GM18867 (cell line): Measurements from ENCODE around the gene ITPRID2.
"Not testable (repeated sequence)": the region's sequence is repeated elsewhere in the genome, so short reads cannot be mapped to it uniquely, and the experiment has no call there.

Source experiments
- ATAC-seq: cut with Tn5 transposase; IDR thresholded peaks from one replicate; pipeline ENCODE4 v1.9.1; 2021; ENCODE audit warnings: mild to moderate bottlenecking, moderate library complexity; ENCODE audit not compliant: unreplicated experiment

Gene ITPRID2

DNA sequence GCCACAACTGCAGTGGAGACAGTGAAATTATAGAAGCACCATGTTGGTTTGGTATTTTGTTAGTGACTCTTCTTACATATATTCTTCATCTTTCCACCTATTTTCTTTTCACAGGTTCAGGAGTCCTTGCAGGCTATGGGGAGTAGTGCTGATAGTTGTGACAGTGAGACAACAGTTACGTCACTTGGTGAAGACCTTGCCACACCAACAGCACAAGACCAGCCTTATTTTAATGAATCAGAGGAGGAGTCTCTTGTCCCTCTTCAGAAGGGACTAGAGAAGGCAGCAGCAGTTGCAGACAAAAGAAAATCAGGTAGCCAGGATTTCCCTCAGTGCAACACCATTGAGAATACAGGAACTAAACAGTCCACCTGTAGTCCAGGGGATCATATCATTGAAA, 23.6 kb downstream of the ITPRID2 start:
- no peak for ATAC-seq

DNA sequence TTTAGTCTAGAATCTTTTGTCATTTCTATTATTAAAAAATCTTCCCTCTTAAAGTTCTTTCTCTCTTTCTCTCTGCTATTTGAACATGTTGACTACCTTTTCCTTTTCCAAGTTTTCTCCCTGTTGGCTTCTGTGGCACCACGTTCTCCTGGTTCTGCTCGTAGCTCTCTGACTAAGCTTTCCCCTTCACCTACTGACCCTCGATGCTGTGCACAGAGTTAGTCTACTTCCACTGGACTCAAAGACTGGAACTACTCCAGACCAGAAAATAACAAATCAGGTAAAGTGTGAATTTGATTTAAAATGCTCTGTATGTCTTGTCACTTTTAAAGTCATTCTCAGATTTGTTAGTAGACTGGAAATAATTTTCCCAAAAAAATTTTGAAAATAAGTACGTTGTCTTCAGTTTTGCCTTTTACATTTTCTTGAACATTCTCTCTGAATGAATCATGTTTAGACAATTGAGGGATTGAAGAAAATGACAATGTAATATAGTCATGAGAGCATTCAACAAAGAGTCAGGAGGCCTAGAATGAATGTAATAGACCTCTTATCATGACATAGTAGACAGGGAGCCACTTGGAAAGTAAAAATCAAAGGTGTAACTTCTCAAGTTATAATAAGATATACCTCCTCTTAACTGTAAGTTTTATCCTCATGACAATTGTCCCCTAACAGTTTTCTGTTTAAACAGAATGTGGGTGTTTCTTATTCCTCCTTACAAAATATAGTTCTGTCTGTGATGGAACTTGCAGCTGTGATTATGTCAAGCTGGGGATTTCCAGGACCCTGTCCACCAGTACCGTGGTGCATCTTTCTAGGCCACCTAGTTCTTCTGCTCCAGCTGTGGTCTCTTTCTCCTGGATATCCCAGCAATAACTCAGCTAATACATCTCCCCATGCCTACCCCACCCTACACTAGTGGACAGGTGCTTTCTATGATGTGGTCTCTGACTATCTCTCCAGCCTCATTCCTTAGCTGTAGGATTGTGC, 25.5 kb downstream of the ITPRID2 start:
- no peak for ATAC-seq

DNA sequence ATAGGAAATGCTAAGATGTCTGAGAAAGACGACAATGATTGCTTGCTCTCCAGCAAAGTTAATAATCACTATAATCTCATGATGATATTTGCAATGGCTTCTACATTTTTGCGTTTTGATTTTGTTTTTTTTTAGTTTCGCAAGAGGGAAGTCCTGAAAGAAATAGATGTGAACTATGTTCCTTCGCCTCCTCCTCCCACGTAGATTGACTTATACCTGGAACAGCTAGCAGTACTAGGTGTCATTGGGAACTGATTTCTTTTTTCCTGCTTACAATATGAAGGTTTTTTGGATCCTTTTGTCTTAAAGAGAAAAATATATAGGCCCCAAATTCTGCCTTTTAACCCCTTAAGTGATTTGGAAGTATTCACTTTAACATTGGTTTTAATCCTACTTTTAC, 26.7 kb downstream of the ITPRID2 start:
- no peak for ATAC-seq

DNA sequence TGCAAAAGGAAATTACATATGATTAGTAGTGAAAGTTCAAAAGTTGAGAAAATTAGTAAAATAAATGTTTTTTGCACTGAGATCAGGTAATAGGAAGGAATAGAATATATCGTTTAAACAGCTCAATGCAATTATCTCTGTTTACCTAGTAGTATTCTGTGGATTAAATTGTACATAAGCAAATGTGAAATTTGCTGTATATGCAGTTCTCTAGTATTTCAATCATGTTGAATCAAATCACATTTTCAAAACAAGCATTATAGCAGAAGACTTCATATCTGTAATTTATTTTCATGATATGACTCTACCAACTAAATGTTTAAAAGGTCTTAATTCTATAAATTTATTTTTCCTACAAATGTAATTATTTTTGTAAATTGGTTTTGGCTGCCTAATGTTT, 31.6 kb downstream of the ITPRID2 start:
- no peak for ATAC-seq

DNA sequence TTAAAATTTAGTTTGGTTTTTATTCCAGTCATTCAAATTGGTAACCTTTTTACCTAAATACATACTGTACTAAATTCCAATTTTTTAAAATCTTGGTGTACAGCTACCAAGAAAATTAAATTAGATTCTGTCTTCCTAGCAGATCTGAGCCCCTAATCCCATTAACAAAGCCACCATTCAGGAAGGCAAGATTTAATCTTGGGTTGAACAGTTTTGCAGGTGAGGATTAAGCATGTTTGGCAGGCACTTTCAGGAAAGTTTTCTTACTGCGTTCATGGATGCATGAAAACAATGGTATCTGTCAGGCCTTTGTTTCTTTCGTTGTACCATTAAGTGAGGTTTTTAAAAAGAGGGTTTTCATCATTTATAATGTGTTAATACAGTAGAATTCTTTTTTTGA, 32.8 kb downstream of the ITPRID2 start:
- ATAC-seq = no peak

DNA sequence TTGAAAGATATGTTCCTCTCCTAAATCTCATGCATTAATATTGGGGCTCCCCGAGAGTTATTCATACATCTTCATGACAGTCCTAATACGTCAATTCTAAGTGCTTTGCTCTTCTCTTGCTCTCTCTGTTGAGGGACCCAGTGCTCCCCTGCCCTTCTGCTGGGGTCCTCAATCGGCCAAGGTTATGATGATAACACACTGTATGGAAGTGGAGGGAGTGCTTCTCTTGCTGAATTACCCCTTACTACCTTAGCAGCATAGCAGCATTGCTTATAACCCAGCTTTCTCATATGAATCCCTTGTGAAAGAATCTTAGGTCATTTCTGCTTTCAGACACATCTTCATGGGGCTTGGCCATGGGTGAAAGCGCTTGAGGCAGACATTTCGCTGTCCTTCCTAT, 43.2 kb downstream of the ITPRID2 start:
- no peak for ATAC-seq

DNA sequence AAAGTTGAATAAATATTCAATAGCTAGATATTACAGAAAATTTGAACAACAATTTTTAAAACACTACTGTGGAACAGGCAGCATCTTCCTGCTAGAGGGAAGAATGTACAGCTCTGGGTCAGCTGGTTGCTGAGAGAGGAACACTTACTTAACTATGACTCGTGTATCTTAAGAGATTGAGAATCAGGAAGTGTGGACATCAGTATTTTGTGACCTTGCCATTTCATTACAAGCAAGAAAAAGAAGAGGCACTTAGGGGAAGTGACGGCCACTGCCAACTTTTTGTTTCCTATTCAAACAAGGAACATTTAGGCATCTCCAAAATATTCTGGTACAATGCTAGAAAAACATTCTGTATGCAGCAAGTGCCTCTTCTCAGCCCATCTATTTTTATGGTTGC, 45.9 kb downstream of the ITPRID2 start:
- no peak for ATAC-seq

DNA sequence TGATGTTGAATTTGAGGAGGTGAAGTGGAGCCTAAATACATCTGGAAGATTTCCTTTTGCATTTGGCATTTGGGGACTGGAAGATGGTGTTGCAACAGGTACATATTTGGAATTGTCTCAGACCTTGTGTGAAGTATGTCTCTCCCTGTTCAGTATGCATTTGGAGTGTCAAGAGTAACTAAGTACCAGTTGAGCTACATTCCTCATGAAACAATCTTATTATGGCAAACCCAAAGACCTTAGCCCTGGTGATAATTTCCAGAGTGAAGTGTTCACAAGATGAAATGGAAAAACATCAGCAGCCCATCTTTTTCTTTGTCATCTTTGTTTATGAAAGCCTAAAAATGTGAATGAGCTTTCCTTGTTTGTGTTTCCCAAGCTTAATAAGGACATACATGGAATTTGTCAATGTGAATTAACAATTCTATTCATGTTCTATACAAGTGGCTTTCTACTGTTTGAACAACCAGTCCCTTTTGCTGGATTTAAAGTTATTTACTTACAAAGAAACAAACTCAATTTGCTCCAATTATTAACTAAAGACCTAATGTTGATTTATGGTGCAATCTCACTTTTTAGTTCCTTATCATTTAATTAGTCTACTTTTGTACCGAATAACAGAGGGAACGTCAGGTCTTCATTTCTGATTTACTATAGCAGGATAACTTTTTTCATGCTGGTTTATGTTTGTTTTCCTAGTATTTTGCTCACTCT, 52.0 kb downstream of the ITPRID2 start:
- no peak for ATAC-seq

DNA sequence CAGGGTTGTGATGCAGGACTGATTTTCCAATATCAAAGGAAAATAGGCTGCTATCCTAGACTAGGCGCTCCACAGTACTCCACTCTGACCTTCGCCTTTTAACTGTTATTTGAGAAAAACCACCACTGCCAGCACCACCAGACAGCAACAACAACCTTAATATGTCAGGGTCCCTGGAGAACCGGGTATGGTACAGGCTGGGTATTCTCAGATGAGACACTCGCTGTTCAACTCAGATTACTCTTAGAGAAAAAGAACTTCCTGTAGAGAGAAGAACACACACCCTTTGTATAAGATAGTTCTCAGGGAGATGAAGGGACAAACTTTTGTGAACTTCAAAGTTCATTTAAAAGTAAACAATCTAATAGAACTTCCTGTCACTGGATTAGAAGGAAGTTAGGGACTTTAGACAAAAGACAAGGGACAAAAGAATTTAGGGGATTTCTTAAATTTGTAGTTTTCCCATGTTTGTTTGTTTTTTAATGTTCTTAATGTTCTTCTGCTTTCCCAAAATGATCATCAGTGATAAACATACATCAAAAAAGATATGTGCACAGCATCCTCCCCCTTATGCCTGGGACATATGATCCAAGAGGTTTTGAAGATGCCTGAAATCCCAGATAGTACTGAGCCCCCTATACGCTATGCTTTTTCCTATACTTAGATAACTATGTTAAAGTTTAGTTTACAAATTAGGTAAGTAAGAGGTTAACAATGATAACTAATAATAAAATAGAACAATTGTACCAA, 52.8 kb downstream of the ITPRID2 start:
- no peak for ATAC-seq

DNA sequence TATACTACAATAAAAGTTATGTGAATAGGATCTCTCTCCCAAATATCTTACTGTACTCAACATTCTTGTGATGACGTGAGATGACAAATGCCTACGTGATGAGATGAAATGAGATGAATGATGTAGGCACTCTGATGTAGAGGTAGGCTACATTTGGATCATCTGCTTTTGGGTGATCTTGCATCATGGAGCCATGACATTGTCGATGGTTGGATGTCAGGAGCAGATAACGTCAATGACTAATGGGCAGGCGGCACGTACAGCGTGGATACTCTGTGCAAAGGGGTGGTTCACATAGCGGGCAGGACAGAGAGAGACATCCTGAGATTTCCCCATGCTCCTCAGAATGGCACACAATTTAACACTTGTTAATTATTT, 53.4 kb downstream of the ITPRID2 start:
- no peak for ATAC-seq

DNA sequence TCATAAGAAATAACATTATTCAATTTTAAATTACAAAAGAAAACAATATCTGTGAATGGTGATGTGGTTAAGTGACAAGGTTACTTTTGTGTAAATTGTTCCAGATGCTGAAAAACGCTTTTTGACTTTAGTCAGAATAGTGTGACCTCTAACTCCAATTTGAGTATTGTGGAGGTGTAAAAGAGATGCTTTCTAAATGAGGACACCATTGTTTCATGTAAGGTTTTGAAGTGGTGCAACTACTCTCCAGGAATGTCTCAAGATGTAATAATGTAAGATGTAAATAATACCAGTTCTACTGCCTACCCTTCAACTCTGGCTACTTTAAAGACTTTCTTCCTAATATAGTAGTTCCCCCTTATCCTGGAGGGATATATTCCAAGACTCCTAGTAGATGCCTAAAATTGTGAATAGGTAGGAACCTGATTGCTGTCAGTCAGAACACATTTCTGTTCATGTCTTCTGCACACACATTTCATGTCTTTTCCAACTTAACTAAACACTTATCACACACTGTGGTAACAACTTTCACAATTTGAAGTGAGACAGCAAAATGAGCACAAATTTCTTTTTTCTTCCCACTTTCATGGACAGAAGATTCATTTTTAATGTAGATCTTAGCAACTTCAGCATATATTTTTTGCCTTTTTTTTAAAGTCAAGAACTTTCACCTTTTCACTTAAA, 55.1 kb downstream of the ITPRID2 start:
- no peak for ATAC-seq

DNA sequence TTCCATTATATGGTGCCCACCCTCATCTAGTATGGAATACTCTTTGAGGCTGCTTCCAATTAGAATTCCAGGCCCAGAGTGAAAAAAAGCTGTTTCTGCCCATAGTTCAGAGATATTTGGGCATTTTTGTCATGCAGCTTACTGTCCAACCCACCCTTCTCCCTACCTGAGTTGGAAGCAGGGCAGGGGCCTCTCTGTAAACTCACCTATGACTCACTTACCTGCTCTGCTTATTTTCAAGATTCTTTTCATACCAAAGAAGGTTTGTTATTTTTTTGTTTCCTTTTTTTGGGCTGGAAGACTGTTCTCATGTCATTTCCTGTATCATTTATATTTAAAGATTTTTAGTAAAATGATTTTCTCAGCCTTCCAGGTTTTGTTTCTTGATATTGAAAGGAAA, 55.7 kb downstream of the ITPRID2 start:
- no peak for ATAC-seq

DNA sequence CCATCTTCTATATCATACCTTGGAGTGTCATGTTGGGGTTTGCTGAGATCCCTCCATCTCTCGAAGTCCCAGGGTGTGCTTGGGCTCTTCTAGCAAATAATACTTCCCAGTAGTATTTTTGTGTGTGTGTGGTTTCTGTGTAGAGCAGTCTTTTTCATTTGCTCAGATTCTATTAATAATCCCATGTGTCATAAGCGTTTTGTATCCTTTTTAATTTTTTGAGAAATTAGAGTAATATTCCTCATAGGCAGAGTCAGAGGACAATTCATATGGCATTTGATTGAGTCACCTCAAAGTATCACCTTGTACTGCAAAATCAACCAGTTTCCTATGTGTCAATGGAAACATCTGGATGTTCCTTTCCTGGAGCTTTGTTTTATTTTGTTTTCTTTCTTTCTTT, 56.7 kb downstream of the ITPRID2 start:
- no peak for ATAC-seq

DNA sequence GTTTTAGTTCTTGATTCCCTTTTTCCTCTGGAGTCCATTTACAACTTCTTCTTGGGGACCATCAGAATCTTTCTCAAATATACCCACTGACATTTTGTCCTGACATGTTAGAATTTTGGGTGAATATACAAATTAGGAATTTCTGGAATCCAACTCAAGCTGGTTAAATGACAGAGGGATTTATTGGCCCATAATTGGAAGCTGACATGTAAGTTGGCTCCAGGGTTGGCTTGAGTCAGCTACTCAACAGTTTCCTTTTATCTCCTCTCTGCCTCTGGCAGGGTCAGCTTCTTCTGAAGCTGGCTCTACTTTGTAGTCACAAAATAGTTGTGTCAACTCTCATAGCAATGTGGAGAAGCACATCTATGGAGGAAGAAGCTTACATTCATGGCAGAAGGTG, 57.5 kb downstream of the ITPRID2 start:
- ATAC-seq = no peak

DNA sequence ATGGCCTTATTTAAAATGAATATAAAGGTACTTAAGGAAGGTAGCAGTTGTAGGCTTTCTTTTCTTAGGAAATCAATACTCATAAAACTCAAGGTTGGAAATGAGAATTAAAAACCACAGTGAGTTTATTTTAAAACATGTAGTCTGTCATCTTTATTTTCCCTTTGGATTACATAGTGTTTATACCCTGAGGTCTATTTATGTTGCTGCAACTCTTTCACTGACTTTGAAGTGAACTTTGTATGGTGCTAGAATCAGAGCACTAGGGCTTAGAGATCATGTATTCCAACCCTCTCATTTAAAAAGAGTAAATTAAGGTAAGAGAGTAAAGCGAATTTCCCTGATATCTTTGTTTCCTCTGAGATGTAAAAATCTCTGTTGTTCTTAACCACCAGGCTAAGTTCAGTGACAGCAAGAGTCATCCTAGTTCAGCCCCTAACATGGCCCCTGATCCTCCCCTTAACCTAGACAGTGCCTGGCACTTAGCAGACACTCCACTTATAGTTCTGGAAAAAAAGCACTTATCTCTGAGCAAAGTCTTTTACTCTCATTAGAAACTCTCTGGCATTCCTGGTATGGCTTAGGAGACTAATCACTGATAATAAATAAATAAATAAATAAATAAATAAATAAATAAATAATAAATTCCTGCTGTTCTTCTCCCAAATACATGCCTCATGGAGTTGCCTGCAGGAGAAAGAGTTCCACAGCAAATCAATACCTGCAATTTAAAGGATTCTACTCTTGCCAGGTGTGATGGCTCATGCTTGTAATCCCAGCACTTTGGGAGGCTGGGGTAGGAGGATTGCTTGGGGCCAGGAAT, 61.1 kb downstream of the ITPRID2 start:
- no peak for ATAC-seq

DNA sequence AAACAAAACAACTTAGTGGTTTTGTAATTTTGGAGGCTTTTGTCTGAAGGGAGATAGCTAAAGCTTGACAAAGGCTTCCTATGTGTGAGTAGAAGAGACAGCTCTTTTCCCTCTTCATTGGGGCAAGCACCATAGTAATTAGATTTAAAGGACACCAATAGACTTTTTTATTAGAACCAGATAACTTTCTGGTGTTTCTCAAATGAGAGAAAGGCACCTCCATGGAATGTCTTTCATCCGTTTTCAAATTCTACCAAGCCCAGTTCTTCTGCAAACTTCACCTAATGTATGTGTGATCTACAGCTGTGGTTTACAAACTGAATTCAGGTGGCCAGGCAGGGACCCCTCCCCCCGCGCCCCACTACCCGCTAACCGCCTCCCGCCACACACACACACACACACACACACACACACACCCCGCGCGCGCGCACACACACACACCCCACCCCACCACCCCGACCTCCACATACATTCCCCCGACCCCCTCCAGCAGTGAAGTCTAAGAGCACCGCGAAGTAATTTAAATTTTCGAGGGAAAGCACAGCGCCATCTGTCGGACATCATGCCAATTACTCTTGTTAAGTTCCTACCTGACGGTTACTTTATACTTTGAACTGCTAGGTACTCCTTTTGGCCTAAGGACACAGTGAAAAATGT, 62.5 kb downstream of the ITPRID2 start:
- peak; percentile 71 for ATAC-seq

DNA sequence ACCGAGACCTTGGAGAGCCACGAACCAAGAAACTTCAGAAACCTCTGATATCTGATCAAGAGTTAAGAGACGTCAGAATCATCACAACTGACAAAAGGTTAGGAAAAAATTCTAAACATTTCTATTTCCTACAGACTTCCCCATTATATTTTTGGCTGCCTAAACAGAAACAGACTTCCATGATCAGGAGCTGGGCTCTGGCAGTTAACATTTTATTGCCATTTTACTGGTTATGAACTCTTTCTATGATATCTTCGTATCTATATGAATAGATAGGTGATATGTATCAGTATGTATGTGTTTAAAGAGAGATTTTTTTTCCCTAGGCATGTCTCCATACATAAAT, 63.0 kb downstream of the ITPRID2 start:
- no peak for ATAC-seq

DNA sequence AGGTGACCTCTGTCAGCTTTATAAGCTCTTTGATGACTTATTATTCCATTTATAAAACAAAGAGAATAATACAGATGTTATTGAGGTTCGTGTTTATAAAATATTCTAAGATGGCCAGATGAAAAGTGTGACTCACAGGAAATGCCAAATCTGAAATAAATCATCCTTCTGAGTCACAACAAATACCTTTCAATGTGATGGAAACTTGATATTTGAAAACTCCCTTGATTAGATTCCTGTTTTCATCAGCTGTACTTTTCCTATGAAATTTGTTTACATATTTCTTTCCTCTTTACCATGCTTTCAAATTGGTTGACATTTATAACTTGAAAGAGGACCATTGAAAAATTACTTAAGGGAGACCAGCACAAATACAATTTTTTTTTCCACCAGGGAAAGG, 63.5 kb downstream of the ITPRID2 start:
- no peak for ATAC-seq

DNA sequence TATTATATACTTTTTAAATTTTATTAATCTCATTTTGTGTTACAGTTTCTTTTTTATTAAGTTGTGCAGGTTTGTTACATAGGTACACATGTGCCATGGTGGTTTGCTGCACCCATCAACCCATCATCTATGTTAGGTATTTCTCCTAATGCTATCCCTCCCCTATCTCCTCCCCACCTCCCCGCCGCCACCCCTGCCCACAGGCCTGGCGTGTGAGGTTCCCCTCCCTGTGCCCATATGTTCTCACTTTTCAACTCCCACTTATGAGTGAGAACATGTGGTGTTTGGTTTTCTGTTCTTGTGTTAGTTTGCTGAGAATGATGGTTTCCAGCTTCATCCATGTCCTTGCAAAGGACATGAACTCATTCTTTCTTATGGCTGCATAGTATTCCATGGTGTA, 64.3 kb downstream of the ITPRID2 start:
- not testable (repeated sequence) for ATAC-seq

DNA sequence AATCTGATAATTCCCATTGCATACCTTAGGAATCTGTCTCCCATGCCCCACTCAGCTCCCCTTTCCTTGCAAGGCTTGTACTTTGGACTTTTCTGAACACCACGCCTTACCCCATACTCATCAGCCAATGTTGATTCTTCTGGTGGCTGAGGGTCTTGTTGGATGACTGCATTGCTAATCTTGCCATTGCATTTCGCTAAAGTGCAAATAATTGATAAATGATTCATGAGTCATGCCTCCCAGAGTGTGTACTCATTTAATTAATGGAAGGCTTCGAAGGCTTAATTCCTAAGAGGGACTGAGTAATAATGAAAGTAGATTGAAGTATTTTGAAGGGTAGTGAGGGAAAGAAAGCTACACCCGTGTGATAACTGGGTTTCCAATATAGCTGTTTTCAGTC, 66.1 kb downstream of the ITPRID2 start:
- no peak for ATAC-seq
